GM21390 (cell line): ENCODE data around the gene ISM1.

Experiments
- ATAC-seq: cut with Tn5 transposase; IDR thresholded peaks from one replicate; pipeline ENCODE4 v1.9.1; 2021; ENCODE audit not compliant: unreplicated experiment

The ISM1 gene

DNA sequence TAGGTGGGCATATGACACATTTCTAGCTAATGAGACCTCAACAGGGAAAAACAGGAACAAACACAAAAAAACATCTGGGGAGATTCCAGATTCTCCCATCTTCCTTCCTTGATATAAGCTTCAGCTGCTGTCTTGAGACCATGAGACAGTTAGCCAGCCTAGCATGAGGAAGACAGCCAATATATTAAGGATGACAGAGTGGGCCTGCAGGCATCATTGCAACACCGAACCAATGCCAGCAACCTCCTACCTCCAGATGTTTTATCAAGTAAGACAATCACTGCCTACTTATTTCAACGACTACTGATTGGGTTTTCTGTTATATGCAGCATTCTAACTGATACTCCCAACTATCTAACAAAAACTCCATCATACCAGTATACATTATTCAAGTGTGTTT is 119.0 kb downstream of the ISM1 start:
- no peak for ATAC-seq

GRCh38 chr20:13341737-13342393 is 120.8 kb downstream of the ISM1 start:
- no peak for ATAC-seq

DNA sequence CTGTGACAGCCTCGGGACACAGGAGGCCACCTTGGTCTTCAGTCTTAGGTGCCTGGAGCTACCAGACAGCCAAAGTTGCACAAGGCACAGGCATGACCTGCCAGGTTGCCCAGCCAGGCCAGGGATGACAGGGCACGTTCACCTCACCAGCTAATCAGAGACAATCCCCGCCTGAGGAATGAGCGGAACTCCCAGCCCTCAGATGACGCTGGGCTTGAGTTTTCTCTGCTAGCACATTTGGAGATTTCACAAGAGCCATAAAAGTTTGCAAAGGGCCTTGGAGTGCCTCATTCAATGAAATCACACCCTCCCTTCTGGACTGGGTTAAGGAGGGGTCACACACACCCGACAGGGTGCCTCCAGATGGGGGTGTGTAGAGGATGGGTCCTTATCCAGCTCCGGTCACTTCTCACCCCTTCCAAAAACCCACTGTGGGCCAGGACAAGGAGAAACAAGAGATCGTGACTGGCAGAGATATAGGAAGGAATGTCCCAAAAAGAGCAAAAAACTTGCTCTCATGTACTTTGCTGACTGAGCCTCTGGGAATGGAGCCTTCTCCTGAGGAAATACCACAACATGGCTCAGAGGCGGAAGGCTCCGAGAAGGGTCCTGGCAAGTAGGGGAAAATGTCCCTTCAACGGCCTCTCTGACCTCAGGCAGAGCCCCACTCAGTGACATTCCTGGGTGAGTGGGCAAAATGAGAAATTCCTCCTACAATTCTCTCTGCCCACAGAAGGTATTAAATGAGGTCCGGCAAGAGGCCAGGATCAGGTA is 121.6 kb downstream of the ISM1 start:
- ATAC-seq: no peak

- no peak for ATAC-seq
Observed at GRCh38 chr20:13344671-13345070, 123.6 kb downstream of the ISM1 start.

DNA sequence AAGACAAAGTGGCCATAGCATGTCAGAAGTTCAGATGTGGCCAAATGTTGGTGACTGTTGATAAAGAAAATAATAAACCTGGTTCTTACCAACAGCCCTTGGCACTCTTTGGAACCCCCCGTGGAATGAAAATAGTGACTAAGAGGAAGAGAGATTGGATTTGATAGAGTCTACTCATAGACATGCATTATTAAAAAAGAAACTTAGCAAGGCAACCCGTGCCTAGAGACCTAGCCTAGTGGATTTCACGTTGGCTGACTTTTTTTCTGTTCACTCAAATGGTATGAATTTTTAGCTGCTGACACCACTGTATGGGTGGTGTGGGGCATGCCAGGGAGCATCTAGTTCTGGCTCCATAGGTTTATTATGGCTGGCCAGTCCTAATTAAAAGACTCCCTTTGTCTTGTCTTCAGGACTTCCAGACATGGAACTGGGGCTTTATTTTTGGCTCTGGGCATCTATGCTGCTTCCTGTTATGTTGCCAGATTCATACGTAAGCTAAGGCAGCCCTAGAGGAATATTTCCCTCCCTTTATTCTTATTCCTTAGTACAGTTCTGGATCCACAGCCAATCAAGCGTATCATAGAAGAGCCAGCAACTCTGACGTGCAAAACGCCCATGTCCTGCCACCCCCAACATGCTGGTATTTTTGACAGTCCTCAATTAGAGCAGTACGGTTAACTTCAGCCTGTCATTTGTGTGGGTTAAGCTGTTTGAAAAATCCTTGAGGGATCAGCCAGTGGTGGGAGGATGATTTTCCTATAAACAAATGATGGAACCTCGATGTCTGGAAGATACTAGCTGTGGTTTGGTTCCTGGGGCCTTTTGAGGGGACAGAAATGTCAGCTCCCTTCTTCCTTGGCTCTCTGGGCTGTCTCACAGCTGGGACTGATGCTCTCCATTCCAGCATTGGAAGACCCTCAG is 127.5 kb downstream of the ISM1 start:
- ATAC-seq: no peak

- no peak for ATAC-seq
Observed at GRCh38 chr20:13349235-13349604, 128.1 kb downstream of the ISM1 start.
